Inferior parietal cortex (tissue), 1 donor: ENCODE data around the gene AMBRA1.

Source experiments
- DNase-seq: peaks from one replicate; pipeline ENCODE4 v3.0.0-alpha.2; 2016; ENCODE audit errors: extremely low spot score

Gene AMBRA1

DNA sequence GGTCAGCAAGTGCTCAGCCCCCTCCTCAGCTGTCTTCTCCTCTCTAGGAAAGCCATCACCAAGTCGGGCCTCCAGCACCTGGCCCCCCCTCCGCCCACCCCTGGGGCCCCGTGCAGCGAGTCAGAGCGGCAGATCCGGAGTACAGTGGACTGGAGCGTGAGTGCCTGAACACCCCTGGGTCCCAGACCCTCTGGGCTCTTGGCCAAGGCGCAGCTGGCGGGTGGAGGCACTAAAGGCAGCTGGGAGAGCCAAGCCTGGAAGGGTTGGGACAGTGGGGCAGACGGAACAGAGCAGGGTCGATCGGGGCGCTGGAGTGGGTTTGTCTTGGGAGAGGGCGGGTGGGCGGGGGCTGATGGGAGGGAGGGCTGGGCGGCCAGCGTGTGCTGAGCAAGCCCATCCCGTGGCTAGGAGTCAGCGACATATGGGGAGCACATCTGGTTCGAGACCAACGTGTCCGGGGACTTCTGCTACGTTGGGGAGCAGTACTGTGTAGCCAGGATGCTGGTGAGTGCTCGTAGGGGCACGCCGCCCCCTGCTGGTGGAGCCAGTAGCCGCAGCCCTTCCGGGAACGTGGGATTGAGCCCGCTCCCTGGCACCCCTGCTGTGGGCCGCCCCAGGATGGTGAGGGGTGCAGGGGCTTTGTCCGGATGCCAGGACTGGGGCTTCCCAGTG, 226.4 kb downstream of the AMBRA1 start:
- DNase-seq: peak; percentile 69

DNA sequence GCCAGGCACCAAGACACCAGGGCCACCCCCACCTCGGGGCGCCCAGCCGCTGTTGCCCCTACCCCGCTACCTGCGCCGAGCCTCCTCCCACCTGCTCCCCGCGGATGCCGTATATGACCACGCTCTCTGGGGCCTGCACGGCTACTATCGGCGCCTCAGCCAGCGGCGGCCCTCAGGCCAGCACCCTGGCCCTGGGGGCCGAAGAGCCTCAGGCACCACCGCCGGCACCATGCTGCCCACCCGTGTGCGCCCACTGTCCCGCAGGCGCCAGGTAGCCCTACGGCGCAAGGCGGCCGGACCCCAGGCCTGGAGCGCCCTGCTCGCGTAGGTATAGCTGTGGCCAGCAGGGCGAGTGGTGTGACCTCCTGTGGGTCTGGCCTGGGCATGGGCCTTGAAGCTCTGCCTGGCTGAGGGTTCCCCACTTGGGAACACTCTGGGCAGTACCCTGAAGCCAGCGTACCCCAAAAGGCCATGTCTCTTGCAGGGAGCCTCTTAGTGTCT, 227.1 kb downstream of the AMBRA1 start:
- DNase-seq: no peak

DNA sequence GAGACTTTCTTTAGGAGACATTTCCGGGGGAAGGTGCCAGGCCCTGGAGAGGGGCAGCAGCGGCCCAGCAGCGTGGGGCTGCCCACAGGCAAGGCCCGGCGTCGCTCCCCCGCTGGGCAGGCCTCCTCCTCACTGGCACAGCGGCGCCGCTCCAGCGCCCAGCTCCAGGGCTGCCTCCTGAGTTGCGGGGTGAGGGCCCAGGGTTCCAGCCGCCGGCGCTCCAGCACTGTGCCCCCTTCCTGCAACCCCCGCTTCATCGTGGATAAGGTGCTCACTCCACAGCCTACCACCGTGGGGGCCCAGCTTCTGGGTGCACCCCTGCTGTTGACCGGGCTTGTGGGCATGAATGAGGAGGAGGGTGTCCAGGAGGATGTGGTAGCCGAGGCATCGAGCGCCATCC, 227.6 kb downstream of the AMBRA1 start:
- no peak for DNase-seq

DNA sequence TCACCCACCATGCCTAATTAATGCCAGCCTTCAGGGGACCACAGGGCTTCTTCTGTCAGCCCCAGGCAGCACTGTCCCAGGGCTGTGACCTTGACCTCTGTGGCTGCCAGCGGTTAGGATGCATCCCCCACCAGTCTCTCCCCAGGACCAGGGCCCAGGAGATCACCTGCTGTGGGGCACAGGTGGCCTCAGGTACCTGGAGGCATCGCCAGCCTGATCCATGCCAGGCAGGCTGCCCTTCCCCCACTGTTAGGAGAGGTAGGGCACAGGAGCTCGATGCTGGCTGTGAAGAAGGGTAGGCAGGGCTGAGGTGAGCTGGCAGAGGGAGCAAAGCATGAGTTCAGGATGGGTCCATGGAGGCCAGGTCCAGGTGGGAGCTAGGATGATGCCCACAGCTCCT, 229.0 kb downstream of the AMBRA1 start:
- no peak for DNase-seq

DNA sequence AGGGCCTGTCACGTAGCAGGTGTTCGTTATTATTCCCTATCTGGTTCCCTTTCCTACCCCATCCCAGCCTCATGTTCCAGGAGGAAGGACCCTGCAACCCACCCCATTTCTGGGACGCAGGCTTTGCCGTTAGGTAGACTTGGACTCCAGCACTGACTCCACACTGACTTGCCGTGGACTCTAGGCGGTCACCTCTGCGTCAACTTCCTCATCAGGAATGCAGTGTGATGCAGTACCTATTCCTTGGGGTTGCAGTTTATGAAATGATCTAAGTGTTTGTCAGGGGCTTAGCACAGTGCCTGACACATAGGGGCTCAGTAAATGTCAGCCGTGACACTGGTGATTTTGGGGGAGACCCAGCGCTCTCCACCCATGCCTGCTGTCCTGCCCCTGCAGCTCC, 229.8 kb downstream of the AMBRA1 start:
- DNase-seq: no peak

DNA sequence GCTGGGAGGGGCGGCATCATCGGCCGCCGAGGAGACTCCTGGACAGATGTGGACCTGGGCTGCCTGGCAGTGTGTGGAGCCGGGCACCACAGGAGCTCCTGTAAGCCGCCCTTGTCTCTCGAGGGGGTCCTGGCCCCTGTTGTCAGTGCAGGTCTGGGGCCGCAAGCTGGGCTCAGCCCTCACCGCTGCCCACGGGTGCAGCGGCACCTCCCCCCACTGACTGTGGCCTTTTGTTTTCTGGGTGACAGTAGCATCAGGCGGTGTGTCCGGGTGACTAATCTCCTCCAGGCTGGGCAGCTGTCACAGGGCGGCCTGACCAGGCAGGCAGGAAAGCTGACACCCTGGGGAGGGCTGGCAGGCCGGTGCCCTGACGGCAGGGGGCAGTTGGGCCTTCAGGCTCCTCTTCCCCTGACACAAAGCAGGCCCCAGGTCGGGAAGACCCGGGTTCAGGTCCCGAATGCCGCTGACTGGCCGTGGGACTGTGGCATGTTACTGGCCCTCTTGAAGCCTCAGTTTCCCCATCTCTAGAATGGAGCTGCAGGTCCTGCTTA, 230.3 kb downstream of the AMBRA1 start:
- peak; percentile 72 for DNase-seq

DNA sequence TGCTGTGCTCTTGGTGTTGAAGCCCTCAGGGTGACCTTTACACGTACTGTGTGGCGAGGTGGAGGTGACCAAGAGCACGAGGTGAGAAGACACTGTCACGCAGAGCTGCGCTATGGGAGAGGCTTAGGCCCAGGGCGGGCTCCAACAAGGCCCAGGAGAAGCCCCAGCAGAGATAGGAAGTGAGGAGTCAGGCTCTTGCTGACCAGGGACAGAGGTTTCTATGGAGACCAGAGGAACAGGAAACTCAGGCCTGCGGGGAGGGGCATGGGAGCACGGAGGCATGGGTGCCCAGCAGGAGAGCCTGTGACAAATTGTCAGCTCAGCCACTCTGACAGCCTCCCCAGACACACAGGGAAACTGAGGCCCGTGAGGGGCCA, 230.8 kb downstream of the AMBRA1 start:
- DNase-seq: no peak

DNA sequence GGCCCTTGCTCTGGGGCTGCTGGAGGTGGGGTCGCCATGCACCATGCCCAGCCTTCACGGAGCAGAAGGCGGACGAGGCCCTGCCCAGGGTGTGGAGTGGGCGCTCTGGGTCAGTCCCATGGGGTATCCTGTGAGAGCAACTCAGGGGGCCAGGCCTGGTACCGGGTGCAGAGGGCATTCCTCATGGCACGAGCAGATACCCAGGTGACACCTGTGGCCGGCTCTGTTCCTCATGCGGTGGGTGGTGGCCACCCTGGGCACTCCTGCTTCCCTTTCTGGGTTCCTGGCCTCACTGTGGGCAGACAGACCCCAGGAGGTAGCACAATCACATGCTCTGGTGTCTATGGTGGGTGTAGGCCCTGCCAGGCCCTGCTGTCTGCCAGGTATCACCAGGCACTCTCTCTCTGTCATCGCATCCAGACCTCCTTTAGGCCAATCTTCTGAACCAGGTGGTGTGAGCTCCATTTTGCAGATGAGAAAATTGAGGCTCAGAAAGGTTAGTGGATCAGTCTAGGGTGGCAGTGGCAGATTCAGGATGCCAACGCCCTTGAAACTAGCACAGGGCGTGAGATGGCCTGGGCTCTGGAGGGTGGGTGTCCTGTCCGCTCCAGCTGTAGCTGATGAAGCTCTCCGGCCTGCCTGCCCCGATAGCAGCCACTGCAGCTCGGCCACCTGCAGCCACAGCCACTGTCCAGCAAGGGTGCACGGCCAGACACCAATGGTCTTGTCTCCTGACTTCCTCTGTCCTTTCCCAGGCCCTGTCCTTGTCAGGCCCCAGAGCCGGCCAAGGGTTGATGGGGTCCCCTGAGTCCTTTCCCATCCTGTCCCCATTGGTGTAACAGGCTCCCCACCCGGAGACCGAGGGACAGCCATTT, 231.4 kb downstream of the AMBRA1 start:
- no peak for DNase-seq

DNA sequence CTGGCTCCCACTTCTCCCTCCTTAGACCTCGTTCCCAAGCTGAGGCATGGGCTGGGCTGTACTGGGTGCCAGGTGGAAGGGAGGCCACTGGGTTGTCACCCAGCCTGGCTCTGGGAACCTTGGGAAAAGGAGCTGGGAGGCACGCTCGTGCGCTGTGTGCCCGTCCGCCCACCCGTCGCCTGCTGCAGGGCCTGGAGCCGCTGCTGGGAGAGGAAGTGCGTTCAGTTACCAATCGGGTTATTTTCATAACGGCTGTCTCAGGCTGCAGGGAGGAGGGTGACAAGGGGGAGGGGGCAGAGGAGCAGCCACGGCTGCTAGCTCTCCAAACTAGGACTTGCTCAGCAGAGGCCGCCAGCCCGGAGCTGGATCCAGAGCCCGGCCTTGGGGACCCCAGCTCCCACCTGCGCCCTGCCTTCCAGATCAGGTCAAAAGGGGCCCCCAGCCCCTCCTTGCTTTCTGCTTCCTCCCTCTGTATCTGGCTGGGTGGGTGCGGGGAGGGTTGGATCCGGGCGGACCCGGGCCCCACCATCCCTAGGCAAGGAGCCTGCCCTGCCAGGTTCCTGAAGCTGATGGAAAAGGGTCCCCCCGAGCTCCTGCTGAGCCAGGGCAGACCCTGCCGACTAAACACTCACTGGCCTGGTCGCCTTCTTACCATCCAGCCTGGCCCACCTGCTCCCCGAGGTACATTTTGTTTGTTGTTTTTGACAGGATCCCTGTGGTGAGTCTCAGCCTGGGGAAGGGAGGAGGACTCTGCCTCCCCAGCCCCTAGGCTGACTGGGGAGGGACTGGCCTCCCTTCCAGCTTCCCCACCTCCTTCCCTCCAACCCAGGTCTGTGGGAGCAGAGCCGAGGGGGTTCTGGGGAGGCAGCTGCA, 232.3 kb downstream of the AMBRA1 start:
- peak; percentile 69 for DNase-seq

DNA sequence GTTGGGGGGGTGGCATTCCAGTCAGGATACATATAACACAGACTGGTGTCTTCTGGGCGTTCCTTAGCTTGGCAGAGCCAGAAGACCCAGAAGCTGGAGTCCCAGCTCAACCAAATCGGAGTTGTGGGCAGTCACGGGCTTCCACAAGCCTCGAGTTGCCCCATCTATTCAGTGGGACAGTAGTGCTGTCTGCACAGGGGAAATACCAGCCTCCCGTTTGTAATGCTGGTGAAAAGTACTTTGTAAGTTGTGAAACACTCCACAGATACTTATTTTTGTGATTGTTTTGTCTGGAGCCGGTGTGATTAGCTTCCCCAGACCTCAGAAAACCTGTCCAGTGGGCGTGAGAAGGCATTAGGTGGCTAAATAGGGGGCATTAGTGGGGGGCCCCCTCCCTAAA, 232.9 kb downstream of the AMBRA1 start:
- DNase-seq: no peak

DNA sequence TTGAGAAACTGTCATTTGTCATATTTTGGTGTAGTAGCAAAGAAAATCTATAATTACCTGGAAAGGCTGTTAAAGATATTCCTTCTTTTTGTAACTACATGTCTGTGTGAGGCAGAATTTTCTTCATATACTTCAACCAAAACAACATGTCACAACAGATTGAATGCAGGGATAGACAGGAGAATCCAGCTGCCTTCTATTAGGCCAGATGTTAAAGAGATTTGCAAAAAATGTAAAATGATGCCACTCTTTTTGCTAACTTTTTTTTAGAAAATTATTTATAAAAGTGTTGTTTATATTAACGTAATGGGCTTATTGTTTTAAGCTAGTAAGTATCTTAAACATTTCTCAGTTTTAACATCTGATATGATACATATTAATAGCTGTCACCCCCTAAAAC, 233.9 kb downstream of the AMBRA1 start:
- no peak for DNase-seq

DNA sequence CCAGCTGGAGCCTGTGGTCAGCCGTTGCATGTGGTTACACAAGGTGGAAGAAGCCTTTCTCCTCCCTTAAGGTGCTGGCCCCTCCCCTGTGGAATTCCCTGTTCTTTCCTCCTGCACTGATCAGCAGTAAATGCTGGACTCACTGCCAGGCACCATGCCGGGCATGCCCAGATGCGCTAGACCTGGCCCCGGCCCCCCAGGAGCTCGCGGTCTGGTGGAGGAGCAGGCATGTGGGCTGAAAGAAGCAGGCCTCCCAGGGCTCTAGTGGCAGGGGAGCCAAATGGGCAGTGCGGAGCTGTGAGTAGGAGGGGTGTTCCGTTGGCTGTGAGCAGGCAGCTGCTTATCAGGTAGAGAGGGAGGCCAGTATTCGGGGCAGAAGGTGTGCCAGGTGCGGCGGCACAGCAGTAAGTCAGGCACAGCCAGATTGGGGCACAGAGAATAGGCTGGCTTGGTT, 236.3 kb downstream of the AMBRA1 start:
- no peak for DNase-seq

DNA sequence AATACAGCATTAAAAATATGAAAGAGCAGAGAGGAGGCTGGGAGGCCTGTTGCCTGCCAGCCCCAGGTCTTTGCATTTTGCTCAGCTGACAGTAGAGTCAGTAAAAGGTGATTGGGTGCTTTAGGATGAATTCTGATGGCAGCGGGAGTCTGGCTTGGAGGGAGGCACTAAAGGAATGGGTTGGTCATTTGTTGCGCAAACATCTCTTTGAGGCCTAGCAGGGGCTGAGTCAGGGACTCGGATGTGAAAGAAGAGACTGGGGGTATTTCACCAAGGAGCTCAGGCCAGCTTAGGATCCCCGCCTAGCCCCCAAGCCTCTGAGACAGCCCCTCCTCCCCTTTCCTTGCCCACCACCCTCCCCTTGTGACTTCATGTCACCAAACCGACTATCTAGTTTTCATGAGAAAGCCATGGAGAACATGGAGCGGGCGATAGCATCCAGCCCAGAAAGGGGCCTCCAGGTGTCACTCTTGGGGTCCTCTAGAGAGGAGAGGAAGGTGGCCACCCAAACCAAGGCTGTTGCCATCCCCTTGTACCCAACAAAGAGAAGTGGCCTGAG, 236.8 kb downstream of the AMBRA1 start:
- DNase-seq: no peak

DNA sequence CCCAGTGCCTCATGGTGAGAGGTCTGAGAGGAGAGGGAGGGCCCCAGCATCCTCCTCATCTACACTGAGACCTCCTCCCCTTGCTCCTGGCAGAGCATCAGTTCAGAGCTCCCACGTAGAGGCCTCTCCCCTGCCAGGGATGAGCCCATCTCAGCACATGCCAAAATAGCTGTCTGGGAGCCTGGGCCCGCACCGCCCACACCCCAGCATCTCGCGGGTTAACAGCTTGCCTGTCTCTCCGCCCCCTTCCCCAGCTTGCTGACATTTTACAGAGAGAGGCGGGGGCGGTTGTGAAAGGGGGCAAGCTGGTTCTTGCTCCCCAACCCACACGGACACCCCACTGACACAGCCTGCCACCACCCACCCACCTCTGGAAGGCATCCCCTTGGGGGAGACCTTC, 240.1 kb downstream of the AMBRA1 start:
- no peak for DNase-seq

DNA sequence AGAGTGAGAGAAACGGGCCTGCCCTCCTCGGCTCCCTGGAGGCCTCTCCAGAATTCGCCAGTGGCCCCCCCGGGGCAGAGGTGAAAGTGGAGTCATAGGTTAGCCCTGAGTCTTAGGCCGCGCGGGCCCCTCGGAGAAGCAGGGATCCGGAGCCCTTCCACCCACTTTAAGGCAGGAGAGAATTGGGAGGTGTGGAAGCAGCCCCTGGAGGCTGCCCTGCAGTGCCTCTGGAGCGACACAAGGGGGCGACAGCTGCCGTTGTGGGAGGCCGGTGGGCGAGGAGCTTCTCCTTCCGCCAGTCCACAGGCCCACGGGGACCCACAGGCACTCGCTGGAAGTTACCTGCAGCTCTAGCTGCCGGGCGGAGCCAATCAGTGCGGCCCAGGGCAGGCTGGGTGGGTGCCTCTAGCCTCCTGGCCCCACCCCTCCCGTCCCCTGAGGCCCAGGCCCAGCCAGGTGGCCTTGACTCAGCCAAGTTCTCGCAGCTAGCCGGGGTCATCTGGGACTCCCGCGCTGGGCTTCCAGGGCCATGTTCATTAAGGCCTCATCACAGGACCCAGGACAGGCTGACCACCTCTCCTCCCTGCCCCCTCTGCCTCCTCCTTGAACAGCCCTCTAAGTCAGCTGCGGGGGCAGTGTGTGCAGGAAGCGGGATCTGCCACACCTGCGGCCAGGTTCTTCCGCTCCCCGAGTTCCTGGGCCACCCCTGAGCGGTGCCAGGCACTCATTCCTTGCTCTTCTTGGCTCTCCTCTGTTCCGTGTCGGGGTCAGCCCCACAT, 241.6 kb downstream of the AMBRA1 start:
- no peak for DNase-seq

DNA sequence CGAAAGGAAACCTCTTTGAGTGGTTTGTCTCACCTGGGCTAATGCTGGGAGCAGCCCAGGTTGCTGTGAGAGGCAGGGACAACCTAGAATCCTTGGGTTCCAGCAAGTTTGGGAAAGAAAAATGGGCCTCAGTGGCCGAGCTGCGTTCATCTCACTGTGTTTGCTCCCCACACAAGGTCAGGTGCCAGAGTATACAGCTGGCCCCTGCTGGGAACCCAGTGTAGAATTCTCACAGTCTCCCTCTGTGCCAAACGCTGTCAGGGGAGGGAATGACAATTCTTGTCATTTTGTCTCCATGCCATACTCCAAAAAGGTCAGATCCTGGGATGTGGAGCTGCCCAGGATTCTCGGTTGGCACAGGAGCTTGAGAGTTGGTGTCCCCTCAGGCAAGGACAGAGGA, 242.2 kb downstream of the AMBRA1 start:
- DNase-seq: no peak

DNA sequence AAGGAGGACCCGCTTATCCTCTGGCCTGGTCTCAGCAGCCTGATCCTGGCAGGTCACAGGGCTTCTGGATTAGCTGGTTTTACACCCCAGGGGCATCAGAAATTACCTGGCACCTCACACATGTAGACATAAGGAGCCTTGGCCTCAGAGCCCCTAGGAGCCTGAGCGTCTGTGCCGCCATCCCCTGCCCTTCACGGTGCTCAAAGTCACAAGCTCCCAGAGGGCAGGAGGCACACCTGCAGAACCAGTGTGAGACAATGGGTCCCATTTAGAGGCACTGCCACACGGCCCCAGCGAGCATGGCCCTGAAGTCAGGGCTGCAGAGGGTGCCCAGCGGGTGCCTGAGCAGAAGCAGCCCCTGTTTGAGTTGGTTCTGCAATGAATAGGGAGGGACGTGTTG, 242.7 kb downstream of the AMBRA1 start:
- DNase-seq: no peak

DNA sequence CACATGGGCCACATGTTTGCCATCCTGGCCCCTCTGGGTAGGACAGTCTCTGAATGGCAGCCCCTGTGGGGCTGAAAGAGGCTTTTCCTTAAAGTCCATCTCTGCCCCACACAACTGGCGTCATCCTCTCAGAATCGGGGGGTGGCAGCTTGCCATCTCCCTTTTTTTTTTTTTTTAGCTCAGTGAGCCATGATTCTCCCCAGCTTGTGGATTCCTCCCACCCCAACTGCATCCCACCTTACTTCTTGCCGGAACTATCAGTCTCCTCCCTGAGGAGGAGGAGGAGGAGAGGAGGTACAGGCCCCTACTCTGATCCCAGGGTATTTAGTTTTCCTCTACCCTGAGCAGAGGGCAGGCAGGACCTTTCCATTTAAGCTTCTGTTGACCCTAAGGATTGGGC, 243.1 kb downstream of the AMBRA1 start:
- DNase-seq: no peak

DNA sequence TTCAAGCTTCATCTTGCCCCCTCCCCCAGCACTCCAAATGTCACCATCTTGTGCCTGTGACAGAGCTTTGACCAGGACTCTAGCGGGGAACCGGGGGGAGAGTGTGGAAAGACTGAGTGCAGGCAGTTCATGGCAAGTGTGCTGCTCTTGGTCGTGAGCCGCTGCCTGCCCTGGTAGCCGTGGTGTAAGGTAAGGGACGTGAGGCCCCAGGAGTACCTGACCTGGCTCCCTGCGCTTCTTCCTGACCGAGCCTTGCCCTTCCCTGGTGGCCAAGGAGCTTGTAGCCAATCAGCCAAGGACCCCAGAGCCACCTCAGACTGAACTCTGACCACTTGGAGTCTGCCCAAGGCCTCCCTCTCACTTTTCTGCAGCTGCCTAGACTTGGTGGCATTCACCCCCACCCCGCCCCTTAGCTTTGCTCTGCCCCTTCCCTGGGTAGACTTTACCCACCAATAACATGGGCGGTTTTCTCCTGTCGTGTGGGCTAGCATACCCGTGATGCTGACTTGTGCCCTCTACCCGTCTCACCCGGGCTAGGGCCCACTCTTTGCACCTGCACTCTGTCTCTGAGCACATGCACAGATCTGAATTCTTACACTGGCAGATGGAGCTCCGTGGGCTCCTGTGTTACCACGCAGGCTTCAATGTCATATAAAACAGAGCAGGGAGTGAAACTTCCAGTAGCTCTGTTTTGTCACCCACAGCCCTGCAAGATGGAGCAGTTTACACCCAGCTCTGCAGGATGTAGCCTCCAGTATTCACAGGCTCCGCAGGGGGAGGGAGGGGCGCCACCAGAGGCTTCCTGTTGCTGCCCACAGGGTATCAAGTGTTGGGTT, 245.0 kb downstream of the AMBRA1 start:
- no peak for DNase-seq
